Ishikawa (cell line): ENCODE results near the gene TBC1D14.

Experiments
- CEBPB ChIP-seq: IDR thresholded peaks from 2 replicates; pipeline ENCODE4 v1.6.1; 2012
- CREB1 ChIP-seq: IDR thresholded peaks from 2 replicates; pipeline ENCODE4 v1.6.1; 2012; ENCODE audit warnings: low read depth
- EP300 ChIP-seq: IDR thresholded peaks from 2 replicates; pipeline ENCODE4 v1.6.1; 2012; ENCODE audit warnings: borderline replicate concordance
- NFIC ChIP-seq: IDR thresholded peaks from 2 replicates; pipeline ENCODE4 v1.6.1; 2012
- TEAD4 ChIP-seq: IDR thresholded peaks from 2 replicates; pipeline ENCODE4 v1.6.1; 2012
- TF ChIP-seq, protein P1 (sequence below): IDR thresholded peaks from 2 replicates; pipeline ENCODE4 v1.6.1; 2012

GRCh38 chr4:6962211-6963041 is 52.8 kb downstream of the TBC1D14 start:
- TF ChIP-seq CREB1: no peak
- no peak for TF ChIP-seq CEBPB
- no peak for TF ChIP-seq NFIC
- no peak for TF ChIP-seq EP300
- no peak for TF ChIP-seq TEAD4
- TF ChIP-seq, protein P1, sequence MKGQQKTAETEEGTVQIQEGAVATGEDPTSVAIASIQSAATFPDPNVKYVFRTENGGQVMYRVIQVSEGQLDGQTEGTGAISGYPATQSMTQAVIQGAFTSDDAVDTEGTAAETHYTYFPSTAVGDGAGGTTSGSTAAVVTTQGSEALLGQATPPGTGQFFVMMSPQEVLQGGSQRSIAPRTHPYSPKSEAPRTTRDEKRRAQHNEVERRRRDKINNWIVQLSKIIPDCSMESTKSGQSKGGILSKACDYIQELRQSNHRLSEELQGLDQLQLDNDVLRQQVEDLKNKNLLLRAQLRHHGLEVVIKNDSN: no peak
